GM12878 (cell line): Measurements from ENCODE around the gene GFAP. TPM values are rescaled to one million over a fixed set of nuclear protein-coding genes. Genes with fewer than 3 reads are reported as not detected.

Source experiments
- ATAC-seq: fragments of 200-7000 bp; cut with Tn5 transposase; 3 replicates; pipeline ENCODE4 v1.9.1; 2020; ENCODE audit warnings: mild to moderate bottlenecking, moderate library complexity
- BruUV-seq: library from RNA; stranded (reverse); fragments of 400-500 nt; replicated peaks from 2 replicates; lab custom pipeline; 2021; lab: Mats Ljungman, UMichigan
- CTCF ChIA-PET: fragments of 300-600 bp; sonication (Branson Sonifier 250); formaldehyde crosslinking; extraction: SDS; loops from one replicate; lab custom pipeline; 2021; ENCODE audit warnings: inconsistent platforms; lab: Yijun Ruan, JAX
- POLR2A ChIA-PET: fragments of 350-600 bp; formaldehyde crosslinking; extraction: SDS; loops from one replicate; lab custom pipeline; 2021; ENCODE audit warnings: inconsistent platforms; lab: Charles Lee
- RAD21 ChIA-PET: fragments of 300-600 bp; sonication (Branson Sonifier 250); formaldehyde crosslinking; loops from one replicate; lab custom pipeline; 2023; ENCODE audit warnings: antibody characterized with exemption; ENCODE audit not compliant: unreplicated experiment; lab: Charles Lee
- SMC1A ChIA-PET: fragments of 300-600 bp; sonication (Branson Sonifier 250); formaldehyde crosslinking; loops from one replicate; lab custom pipeline; 2023; ENCODE audit not compliant: unreplicated experiment, uncharacterized antibody; lab: Charles Lee
- DNase-seq: peaks from one replicate; pipeline ENCODE4 v3.0.0-alpha.2; 2011; ENCODE audit warnings: low read depth, low spot score
- FAIRE-seq: peaks from 3 replicates; lab custom pipeline; 2011; peaks lifted over from hg19 to GRCh38; lab: Jason Lieb, UNC
- H2AFZ ChIP-seq: 2 replicates; pipeline ENCODE4 v1.6.0; 2011; ENCODE audit warnings: low read depth, low read length, control low read depth; ENCODE audit not compliant: control insufficient read depth
- H3K27ac ChIP-seq: 2 replicates; pipeline ENCODE4 v1.5.1; 2011; ENCODE audit warnings: control low read depth; ENCODE audit not compliant: control insufficient read depth, insufficient read depth
- H3K27me3 ChIP-seq, 2 experiments: replicated peaks in 1 of 2; 2 replicates each; pipeline versions ENCODE4 v1.6.0 to v1.6.1; 2011; ENCODE audit warnings: low read length in 1 of 2; ENCODE audit not compliant: control insufficient read depth in 2 of 2, insufficient read depth in 2 of 2
- H3K36me3 ChIP-seq, 2 experiments: 2 replicates each; pipeline ENCODE4 v1.5.1; 2011; ENCODE audit warnings: low read length in 1 of 2; ENCODE audit not compliant: control insufficient read depth in 2 of 2, insufficient read depth in 2 of 2
- H3K4me1 ChIP-seq: 2 replicates; pipeline ENCODE4 v1.6.1; 2011; ENCODE audit warnings: mild to moderate bottlenecking, low read length, moderate library complexity, mixed read lengths; ENCODE audit not compliant: control insufficient read depth, insufficient read depth
- H3K4me2 ChIP-seq: 2 replicates; pipeline ENCODE4 v1.6.0; 2011; ENCODE audit warnings: control low read depth; ENCODE audit not compliant: control insufficient read depth, insufficient read depth
- H3K4me3 ChIP-seq: fragments of 200-600 bp; sonication (generic); 2 replicates; pipeline ENCODE4 v1.5.1; 2016
- H3K79me2 ChIP-seq: 2 replicates; pipeline ENCODE4 v1.6.0; 2011; ENCODE audit warnings: low read length; ENCODE audit not compliant: control insufficient read depth, insufficient read depth
- H3K9ac ChIP-seq: 2 replicates; pipeline ENCODE4 v1.8.0; 2011; ENCODE audit warnings: low read length, control low read depth, mixed read lengths; ENCODE audit not compliant: control insufficient read depth, insufficient read depth
- H3K9me3 ChIP-seq: replicated peaks from 3 replicates; pipeline ENCODE4 v1.5.1; 2011; ENCODE audit warnings: mild to moderate bottlenecking, low read length; ENCODE audit not compliant: control insufficient read depth, insufficient read depth
- H4K20me1 ChIP-seq: 2 replicates; pipeline ENCODE4 v1.6.0; 2011; ENCODE audit not compliant: control insufficient read depth, insufficient read depth
- ASH2L ChIP-seq: fragments of 300-600, 200-600 bp; sonication (generic); IDR thresholded peaks from 2 replicates; pipeline ENCODE4 v1.6.1; 2017; ENCODE audit warnings: low read depth, mild to moderate bottlenecking, borderline replicate concordance
- CHD2 ChIP-seq: IDR thresholded peaks from 2 replicates; pipeline ENCODE4 v1.6.1; 2011; ENCODE audit warnings: low read depth, low read length, improper control_type of control experiment, borderline replicate concordance
- CTCF ChIP-seq, 3 experiments: IDR thresholded peaks in 2 of 3; conservative IDR thresholded peaks in 1 of 3; 2 replicates each; pipeline ENCODE4 v1.5.1; 2011; ENCODE audit warnings: low read depth in 3 of 3, low read length in 3 of 3, mild to moderate bottlenecking in 3 of 3, control low read depth in 2 of 3, moderate library complexity in 2 of 3, inconsistent platforms in 1 of 3, mixed read lengths in 1 of 3; ENCODE audit not compliant: control insufficient read depth in 2 of 3, insufficient read depth in 1 of 3; ENCODE audit errors: extremely low read depth in 1 of 3
- E2F8 ChIP-seq: fragments of 450-650 bp; IDR thresholded peaks from 2 replicates; pipeline ENCODE4 v1.6.1; 2018; ENCODE audit warnings: mild to moderate bottlenecking, low read depth, moderate library complexity; ENCODE audit not compliant: partially characterized antibody
- ESRRA ChIP-seq: IDR thresholded peaks from 2 replicates; pipeline ENCODE4 v1.6.1; 2012; ENCODE audit warnings: mild to moderate bottlenecking, low read length, improper control_type of control experiment
- GATAD2B ChIP-seq: fragments of 450-650 bp; conservative IDR thresholded peaks from 2 replicates; pipeline ENCODE4 v1.6.1; 2017; ENCODE audit warnings: low read depth, mild to moderate bottlenecking, moderate library complexity
- KDM1A ChIP-seq: fragments of 200-600 bp; sonication (generic); IDR thresholded peaks from 2 replicates; pipeline ENCODE4 v1.6.1; 2016; ENCODE audit warnings: borderline replicate concordance
- KLF5 ChIP-seq: fragments of 450-650 bp; IDR thresholded peaks from 2 replicates; pipeline ENCODE4 v1.6.1; 2014; ENCODE audit warnings: mild to moderate bottlenecking; ENCODE audit not compliant: partially characterized antibody
- MYC ChIP-seq: IDR thresholded peaks from 2 replicates; pipeline ENCODE4 v1.6.1; 2011; ENCODE audit warnings: mild to moderate bottlenecking, low read length, moderate library complexity, inconsistent platforms; ENCODE audit not compliant: insufficient read depth, insufficient replicate concordance, insufficient read length, severe bottlenecking
- NR2C1 ChIP-seq: fragments of 450-650 bp; IDR thresholded peaks from 2 replicates; pipeline ENCODE4 v1.6.1; 2017; ENCODE audit warnings: antibody characterized with exemption, mild to moderate bottlenecking, moderate library complexity
- NRF1 ChIP-seq: conservative IDR thresholded peaks from 2 replicates; pipeline ENCODE4 v1.6.1; 2011; ENCODE audit warnings: mild to moderate bottlenecking, low read depth, low read length, improper control_type of control experiment
- POLR2AphosphoS5 ChIP-seq: IDR thresholded peaks from 2 replicates; pipeline ENCODE4 v1.6.1; 2011; ENCODE audit warnings: mild to moderate bottlenecking, low read length, inconsistent platforms
- RCOR1 ChIP-seq: conservative IDR thresholded peaks from 2 replicates; pipeline ENCODE4 v1.6.1; 2012; ENCODE audit warnings: low read depth, low read length, improper control_type of control experiment
- SUZ12 ChIP-seq: fragments of 200-600 bp; sonication (generic); IDR thresholded peaks from one replicate; pipeline ENCODE4 v1.6.1; 2018; ENCODE audit warnings: antibody characterized with exemption, mild to moderate bottlenecking; ENCODE audit not compliant: unreplicated experiment
- TCF3 ChIP-seq: IDR thresholded peaks from 2 replicates; pipeline ENCODE4 v1.6.1; 2012; ENCODE audit warnings: low read depth, mild to moderate bottlenecking, low read length, borderline replicate concordance; ENCODE audit not compliant: insufficient read depth
- USF2 ChIP-seq: IDR thresholded peaks from 2 replicates; pipeline ENCODE4 v1.6.1; 2011; ENCODE audit warnings: low read depth, low read length, improper control_type of control experiment, borderline replicate concordance
- YBX1 ChIP-seq: fragments of 450-650 bp; IDR thresholded peaks from 2 replicates; pipeline ENCODE4 v1.6.1; 2016; ENCODE audit warnings: antibody characterized with exemption
- ZNF622 ChIP-seq: fragments of 450-650 bp; IDR thresholded peaks from 2 replicates; pipeline ENCODE4 v1.6.1; 2017; ENCODE audit warnings: mild to moderate bottlenecking, inconsistent platforms
- ZZZ3 ChIP-seq: IDR thresholded peaks from 2 replicates; pipeline ENCODE4 v1.6.1; 2011; ENCODE audit warnings: low read depth; ENCODE audit not compliant: control insufficient read depth, insufficient read length
- WGBS: methylation state at CpG from one replicate; pipeline ENCODE4 v1.1.6; 2016; ENCODE audit warnings: low lambda C conversion rate; ENCODE audit not compliant: insufficient replicate concordance, insufficient coverage; ENCODE audit errors: missing lambda C conversion rate; 5-methylcytosine and 5-hydroxymethylcytosine counted together
- in situ Hi-C: fragments of 300-500 bp; cut with MboI; formaldehyde crosslinking; loops from 9 replicates; pipeline ENCODE4 v1.14.3; 2018; ENCODE audit warnings: mixed read lengths
- intact Hi-C: fragments of 100-400 bp; cut with micrococcal nuclease; formaldehyde crosslinking; loops from one replicate; pipeline ENCODE4 v1.14.2; 2022; ENCODE audit not compliant: unreplicated experiment
- polyA plus RNA-seq, 11 experiments: library from polyadenylated mRNA; depleted of rRNA in 4 of 11; unstranded in 6 of 11; stranded (reverse) in 5 of 11; fragments of >200 nt; fragmentation: Nextera tagmentation in 4 of 11; fragmentation: Illumina TruSeq in 1 of 11; extraction: Ambion mirVana in 4 of 11; extraction: Trizol in 1 of 11; gene quantifications; 1 replicate in 1 of 11; 2 replicates in 10 of 11; pipeline versions ENCODE4 v1.2.1 to v1.2.3, GENCODE V29; 2011 to 2016; ENCODE audit warnings: inconsistent platforms in 2 of 11, missing spikeins in 2 of 11, low read depth in 1 of 11
- total RNA-seq, 4 experiments: library from RNA; depleted of rRNA in 3 of 4; stranded (reverse); fragments of >200 nt in 3 of 4; fragmentation: Illumina TruSeq in 1 of 4; extraction: Trizol in 1 of 4; gene quantifications; 2 replicates each; pipeline versions ENCODE4 v1.2.1 to v1.2.3, GENCODE V29; 2013 to 2021

GFAP gene
- total and polyA plus RNA-seq, 10 of the 15 experiments (the other 5 are each of a cell fraction or from before 2014, with no cell fraction given): 0.04 to 0.25 TPM; not detected in 8

- ChIA-PET SMC1A (interaction anchor here (0.7 to 1.6 kb wide), 6 partner anchors 19 to 346 kb away, joined by 3 to 4 read pairs (median 3); no protein-coding TSS in a partner anchor), RAD21 (interaction anchor here (0.9 to 1.4 kb wide), 3 partner anchors 14 to 103 kb away, joined by 3 to 5 read pairs (median 4); no protein-coding TSS in a partner anchor), CTCF (interaction anchor here (0.6 to 2.5 kb wide), 21 partner anchors 9 to 355 kb away, joined by 3 to 21 read pairs (median 3); partner anchors contain the start of genes ACBD4 and EFTUD2), POLR2A (no interaction called here)
- Histone ChIP-seq H4K20me1 (no peaks in the 10 kb centered on the region; the same call in 1 of the 2 replicates), H3K9me3 (no peaks in the 10 kb centered on the region), H3K27ac (no peak overlapping the region), H3K4me3 (no peak overlapping the region), H3K9ac (no peak overlapping the region), H2AFZ (no peak overlapping the region), H3K4me1 (no peaks in the 10 kb centered on the region), H3K79me2 (no peaks in the 10 kb centered on the region), H3K27me3 (no peaks in the 10 kb centered on the region), H3K4me2 (no peak overlapping the region), H3K36me3 (peaks cover 16 to 39% of the 10 kb centered on the region in 2 experiments)
- FAIRE-seq: no peak
- BruUV-seq: no TSS peak
- intact Hi-C loops (no loop called here), in situ Hi-C loops (no loop called here)
- ATAC-seq: 0 out of 3 replicates have a peak, but pooled peaks have one; percentile 18
- WGBS: 48% methylated on average over 6 of the region's 6 CpGs
- DNase-seq: no peak
- no peak for TF ChIP-seq KDM1A
- no peak for TF ChIP-seq YBX1
- TF ChIP-seq CHD2: no peak
- peak; percentile 43 to 58 (median 45); a peak in 5 of 6 replicates for TF ChIP-seq CTCF (IDR thresholded peaks at IDR 0.05 in 2 of 3, conservative IDR thresholded peaks at IDR 0.05 in 1 of 3; ENCODE audit: control insufficient read depth in 2 of 3, extremely low read depth in 1 of 3, insufficient read depth in 1 of 3, low read depth in 3 of 3, low read length in 3 of 3)
- TF ChIP-seq POLR2AphosphoS5: no peak
- TF ChIP-seq ESRRA: no peak
- no peak for TF ChIP-seq E2F8
- TF ChIP-seq KLF5: no peak
- no peak for TF ChIP-seq MYC
- TF ChIP-seq ASH2L: no peak
- TF ChIP-seq NRF1: no peak
- no peak for TF ChIP-seq USF2
- TF ChIP-seq NR2C1: no peak
- no peak for TF ChIP-seq ZNF622
- no peak for TF ChIP-seq ZZZ3
- TF ChIP-seq RCOR1: no peak
- no peak for TF ChIP-seq SUZ12
- TF ChIP-seq TCF3: no peak
- no peak for TF ChIP-seq GATAD2B
Measured at GRCh38 chr17:44878627-44879221, 36.6 kb downstream of the GFAP start.
